CD4-positive, alpha-beta T cell treated with Interleukin-4 for 1 hour (primary cell): ENCODE data around the gene TRAM2.

Experiments
- DNase-seq, 2 donors: peaks; one replicate each; pipeline ENCODE4 v3.0.0-alpha.2; 2020 to 2022

TRAM2 gene

GRCh38 chr6:52505726-52506409, 71.0 kb downstream of the TRAM2 start:
- no peak for DNase-seq

- DNase-seq, result no peak
Measured at GRCh38 chr6:52504782-52505136, 72.1 kb downstream of the TRAM2 start.

GRCh38 chr6:52503851-52504781, 72.7 kb downstream of the TRAM2 start:
- no peak for DNase-seq

DNA sequence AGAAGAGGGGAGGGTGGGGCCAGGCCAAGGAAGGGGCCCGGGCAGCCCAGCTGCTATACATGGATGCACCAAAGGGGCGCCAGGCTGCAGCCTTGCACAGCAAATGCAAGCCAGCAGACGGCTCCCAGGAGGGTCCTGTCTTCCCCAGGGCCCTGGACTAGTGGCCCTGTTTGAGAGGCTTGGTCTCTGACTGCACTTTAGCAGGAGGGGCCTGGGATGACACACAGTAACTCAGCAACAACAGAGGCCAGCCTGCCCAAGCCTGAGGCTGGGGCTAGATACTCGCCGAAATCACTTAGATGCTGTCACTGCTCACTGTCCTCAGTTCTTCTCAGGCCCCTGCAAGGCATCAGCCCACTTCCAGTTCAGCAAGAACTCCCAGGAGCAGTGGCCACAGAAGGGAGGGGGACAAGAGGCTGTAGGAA, 73.5 kb downstream of the TRAM2 start:
- DNase-seq, result no peak

DNA sequence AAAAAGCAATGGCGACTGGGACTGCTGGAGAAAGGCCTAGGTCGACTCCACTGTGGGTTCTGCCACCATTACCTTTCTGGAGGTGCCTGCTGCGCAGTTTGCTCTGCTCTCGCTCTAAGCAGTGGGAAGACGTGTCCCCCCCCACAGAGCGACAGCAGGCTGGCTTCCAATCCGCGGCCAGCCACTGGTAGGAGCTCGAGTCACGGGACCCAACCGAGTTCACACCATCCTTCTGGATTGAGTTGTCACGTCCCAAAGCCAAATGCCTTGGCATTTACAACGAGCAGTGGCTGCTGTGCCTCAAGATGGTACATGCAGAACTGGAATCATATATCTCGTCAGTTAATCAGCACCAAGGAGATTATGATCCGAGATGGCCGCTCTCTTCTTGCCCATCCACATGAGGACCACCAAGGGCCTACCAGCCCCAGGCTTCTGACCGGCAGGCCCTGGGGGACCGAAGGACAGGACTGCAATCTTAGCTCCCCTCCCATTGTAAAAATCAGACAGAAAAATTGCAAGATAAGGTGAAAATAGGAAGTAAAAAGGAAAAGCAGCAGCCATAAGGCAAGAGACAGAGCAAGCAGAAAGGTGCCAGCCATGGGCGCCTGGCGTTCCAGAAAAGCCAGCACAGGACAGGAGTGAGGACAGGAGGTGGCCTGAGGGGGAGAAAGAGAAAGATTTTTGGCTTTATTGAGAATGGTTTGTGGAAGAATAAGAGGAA, 74.4 kb downstream of the TRAM2 start:
- no peak for DNase-seq

DNA sequence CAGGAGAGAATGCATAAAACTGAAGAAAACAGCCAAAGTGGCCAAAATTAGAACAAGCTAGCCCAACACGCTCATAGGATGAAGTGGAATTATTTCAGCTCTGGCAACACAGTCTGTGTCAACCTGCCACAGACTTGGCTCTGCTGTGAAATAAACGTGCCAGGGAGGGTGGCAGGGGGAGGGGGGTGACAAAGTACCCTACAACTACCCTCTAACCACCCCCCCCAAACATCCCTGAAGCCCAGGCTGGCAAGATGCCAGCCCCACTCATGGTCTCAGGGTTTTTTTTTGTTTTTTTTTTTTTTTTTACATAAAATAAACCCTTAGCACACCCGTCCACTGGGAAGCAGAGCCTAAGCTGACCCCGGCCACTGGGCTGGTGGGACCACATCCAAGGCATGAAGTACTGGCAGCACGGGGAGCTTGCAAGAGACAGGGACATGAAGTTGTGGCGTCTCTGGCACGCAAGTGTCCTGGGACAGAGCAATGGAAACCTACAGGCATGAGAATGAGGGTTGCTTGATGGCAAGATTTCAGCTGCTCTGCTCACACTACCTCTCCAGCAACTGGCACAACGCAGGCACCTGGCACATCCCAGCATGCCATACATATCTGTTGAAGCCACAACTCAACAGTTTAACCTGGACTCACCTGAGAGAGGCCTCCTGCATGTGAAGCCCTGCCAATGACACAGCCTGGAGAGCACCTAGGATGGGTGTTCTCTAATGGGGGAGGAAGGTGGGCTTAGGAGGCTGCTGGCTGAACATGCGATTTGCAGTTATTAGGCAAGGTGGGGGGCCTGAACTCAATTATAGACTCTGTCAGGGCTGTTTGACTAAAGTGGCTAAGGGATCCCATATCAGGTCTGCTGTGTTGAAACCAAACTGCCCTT, 76.4 kb downstream of the TRAM2 start:
- DNase-seq, result no peak

DNA sequence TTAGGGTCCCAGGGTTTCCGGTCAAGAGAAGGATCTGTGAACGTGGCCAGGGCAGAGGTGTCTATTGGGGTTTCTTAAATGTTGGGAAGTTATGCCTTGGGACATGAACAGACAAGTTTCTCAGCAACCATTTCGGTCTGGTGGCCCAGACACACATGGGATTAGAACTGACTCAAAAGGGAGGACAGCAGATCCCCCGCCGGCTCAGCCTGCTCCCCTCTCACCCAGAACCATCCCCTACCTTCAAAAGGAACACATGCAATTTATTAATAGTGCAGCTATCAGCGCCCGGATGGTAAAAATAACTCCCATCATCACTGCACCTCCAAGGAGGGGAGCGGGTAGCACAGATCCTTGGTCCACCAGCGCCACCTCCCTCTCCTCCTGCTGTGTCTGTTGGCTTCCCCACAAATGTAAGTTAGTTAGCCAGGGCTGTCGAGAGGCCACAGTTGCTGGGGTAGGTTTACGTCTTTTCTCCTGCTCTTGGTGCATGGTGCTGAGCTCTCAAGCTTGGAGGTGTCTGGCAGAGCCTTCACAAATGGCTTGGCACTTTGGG, 77.1 kb downstream of the TRAM2 start:
- no peak for DNase-seq

DNA sequence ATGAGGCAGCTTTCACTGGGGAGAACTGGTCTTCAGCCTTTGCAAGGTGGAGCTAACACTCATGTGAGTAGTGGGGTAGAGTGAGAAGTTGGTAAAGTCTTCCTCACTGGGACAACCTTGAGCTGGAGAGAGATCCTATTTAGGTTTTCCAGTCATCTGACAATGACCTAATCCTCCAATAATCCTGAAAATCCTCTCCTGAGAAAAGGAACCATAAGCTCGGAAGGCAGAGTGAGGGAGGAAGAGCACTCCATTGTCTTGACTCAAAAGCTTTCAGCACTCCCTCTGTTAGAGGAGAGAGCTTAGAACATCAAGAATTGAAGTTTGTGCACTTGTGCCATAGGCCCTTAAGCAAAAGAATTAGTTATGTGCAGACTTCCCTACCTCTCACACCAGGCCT, 77.8 kb downstream of the TRAM2 start:
- DNase-seq, result no peak

DNA sequence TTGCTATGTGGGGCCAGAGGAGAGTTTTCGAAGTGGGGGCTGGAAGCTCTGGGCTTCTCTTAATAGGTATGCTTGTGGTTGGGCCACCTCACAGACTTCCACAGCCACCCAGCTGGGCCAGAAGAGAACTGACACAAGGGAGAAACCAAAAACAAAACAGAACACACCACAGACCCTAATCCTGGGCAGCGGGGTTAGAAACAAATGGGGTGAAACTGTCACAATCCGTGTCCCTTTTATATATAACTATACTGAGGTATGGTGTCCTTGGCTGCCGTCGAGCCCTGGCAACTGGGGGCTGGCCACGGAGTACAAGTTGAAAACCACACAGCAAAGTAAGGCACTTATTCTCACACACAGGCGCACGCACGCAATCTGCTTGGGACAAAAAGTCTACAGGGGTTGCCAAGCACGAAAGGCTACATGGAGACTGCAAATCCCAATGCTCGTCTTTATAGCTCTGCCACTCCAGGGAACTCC, 78.3 kb downstream of the TRAM2 start:
- no peak for DNase-seq

DNA sequence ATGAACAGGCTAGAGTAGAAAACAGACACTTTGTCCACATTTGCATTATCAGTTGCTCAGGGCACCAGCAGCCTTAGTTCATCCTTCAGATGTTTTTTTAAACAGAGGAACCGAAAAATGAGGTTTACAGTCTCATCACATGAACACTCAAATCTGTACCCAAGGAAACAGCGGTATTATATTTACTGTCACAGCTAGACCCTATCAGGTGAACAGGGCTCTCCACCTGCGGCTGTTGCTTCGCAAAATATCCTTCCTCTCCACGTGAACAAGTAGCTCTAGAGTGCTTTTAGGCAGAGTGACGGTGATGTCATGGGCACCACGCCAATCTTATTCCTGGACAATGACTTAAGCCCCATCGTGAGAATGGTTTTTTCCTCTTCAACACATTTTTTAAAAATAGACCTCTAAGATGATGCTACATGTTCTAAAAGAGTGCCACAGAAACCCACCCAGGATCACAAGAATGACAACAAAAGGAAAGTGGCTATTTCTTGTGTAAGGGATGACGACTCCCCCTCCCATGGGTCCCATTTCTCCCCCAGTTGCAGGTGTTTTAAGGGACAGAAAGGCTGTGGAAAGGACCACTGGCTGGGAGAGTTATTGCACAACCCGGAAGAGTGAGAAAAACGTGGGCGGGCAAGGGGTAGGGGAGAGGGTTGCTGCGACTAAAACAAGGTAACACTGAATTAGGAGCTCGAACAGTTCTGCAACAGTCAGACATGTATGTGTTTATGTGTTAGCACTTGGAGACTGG, 79.0 kb downstream of the TRAM2 start:
- peak in 1 of 2 donors; percentile 73 for DNase-seq

DNA sequence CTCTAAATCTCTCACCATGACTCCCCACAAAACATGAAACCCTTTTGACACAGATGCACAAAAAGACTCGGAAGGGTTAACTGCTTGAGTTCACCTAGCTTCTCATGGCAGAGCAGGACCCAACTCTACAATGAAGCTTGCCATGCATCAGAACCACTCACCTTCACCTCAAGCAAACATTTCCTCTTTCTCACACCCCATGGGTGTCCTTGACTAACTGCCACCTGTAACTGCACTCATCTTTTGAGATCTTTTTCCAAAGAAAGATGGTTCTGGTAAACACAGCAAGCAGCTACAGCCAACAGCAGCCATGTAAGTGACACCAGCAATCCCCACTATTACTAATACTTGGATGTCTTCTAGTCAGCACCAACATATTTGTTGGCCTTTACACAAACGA, 80.2 kb downstream of the TRAM2 start:
- DNase-seq, result no peak

DNA sequence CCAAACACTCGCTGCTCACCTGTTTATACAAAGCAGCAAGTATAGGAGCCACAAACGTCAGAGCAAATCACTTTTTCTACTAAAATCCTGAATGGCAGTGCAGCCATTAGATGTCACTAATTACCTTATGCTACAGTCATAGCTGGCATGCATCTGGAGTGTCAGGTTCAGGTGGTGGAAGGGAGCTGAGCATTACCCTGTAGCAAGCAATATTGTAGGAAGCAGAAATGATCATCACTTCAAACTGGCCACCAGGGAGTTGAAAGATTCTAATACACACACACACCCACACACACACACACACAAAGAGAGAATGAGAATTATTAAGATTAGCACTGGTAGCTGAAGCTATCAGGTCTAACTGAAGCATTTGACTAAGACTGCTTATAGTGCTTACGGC, 80.9 kb downstream of the TRAM2 start:
- no peak for DNase-seq

DNA sequence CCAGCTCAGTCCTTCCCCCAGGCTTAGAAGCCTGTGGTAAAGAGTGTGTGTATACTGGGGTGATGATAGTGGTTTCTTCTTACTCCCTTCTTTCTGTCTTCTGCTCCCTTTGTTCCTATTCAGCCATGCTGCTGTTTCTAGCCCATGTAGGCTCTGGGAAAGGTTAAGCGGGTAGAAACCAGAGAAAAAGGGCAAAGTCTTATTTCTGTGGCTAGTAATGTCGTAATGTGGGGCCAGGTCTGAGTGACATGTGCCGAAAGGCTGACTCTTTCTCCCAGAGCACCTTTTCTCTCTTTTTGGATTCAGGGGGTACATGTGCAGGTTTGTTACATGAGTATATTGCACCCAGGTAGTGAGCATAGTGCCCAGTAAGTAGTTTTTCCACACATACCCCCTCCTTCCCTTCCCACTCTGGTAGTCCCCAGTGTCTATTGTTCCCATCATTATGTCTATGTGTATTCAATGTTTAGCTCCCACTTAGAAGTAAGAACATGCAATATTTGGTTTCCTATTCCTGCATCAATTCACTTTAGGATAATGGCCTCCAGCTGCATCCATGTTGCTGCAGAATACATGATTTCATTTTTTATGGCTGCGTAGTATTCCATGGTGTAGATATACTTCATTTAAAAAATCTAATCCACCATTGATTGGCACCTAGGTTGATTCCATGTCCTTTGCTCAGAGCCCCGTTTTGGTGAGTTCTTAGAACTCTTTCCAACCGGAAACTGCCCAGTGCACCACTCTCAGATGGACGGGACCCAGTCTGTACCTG, 82.4 kb downstream of the TRAM2 start:
- no peak for DNase-seq

GRCh38 chr6:52493669-52494068, 83.2 kb downstream of the TRAM2 start:
- no peak for DNase-seq

- DNase-seq, result no peak
Measured at GRCh38 chr6:52491203-52492069, 85.4 kb downstream of the TRAM2 start.

DNA sequence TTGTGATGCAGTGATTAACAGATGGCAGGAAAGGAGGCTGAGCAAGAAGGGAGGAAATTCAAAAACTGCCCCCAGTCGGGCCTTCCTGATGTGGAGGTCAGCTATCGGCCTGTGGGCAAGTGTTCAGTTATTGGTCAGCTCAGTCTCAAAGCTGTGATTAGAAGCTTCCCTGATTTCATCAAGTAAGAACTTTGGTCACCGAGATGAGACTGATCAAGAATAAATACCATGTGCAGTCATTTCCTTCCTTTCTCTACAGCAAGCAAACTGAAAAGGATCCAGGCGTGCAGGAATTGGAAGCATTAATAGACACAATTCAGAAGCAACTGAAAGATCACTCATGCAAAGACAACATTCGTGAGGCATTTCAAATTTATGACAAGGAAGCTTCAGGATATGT, 87.0 kb downstream of the TRAM2 start:
- DNase-seq, result no peak

GRCh38 chr6:52483671-52484003, 93.2 kb downstream of the TRAM2 start:
- DNase-seq, result no peak

GRCh38 chr6:52482903-52483670, 93.8 kb downstream of the TRAM2 start:
- DNase-seq, result no peak

DNA sequence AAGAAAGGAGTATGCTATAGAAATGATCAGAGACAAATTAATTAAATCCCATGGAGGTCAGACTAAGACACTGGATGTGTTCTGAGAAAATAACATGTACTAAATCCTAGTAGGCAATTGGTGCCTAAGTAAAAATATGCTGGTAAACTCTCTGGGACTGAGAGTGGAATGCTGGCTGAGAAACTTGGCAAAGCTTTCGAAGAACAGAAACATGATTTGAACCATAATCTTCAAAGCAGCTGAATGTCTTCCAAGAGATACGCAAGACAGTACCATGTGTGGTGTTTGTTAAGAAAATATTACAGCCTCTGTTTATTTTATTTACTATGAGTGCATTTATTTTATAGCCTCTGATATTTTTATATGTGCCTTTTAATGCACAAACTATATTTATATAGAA, 101.6 kb downstream of the TRAM2 start:
- DNase-seq, result no peak
